BLaER1 treated with 17β-estradiol and CSF1 and Interleukin-3, amounts not matched to agents 10 nM and 100 nM (cell line): ENCODE data around the gene ADAM15.

Experiments
- H3K27ac ChIP-seq, 11 experiments: shearing (Covaris generic); formaldehyde crosslinking; 2 replicates each; pipeline ENCODE4 v1.8.1; 2022
- H3K27me3 ChIP-seq, 11 experiments: shearing (Covaris generic); formaldehyde crosslinking; 2 replicates each; pipeline ENCODE4 v1.8.1; 2022
- H3K36me3 ChIP-seq, 11 experiments: shearing (Covaris generic); formaldehyde crosslinking; 2 replicates each; pipeline ENCODE4 v1.8.1; 2022
- H3K4me1 ChIP-seq, 10 experiments: shearing (Covaris generic); formaldehyde crosslinking; 2 replicates each; pipeline ENCODE4 v1.8.1; 2022
- H3K4me2 ChIP-seq, 11 experiments: shearing (Covaris generic); formaldehyde crosslinking; 2 replicates each; pipeline ENCODE4 v1.8.1; 2022
- H3K4me3 ChIP-seq, 10 experiments: shearing (Covaris generic); formaldehyde crosslinking; 2 replicates each; pipeline ENCODE4 v1.8.1; 2022
- H3K9ac ChIP-seq, 11 experiments: shearing (Covaris generic); formaldehyde crosslinking; 2 replicates each; pipeline ENCODE4 v1.8.1; 2022
- H3K9me3 ChIP-seq, 11 experiments: shearing (Covaris generic); formaldehyde crosslinking; replicated peaks in 1 of 11; 2 replicates each; pipeline ENCODE4 v1.8.1; 2022
- H4K20me1 ChIP-seq, 11 experiments: shearing (Covaris generic); formaldehyde crosslinking; 2 replicates each; pipeline ENCODE4 v1.8.1; 2022
- Cebpa-rat ChIP-seq, 11 experiments: shearing (Covaris generic); IDR thresholded peaks; 2 replicates each; pipeline ENCODE4 v1.8.1; 2022

ADAM15 gene

GRCh38 chr1:155015527-155016230, 35.4 kb upstream of the ADAM15 start:
- no peaks in the 10 kb centered on the region for H3K27me3 ChIP-seq
- no peak for TF ChIP-seq Cebpa-rat (IDR thresholded peaks at IDR 0.05)
- peaks cover 12 to 62% (median 18%) of the 10 kb centered on the region in 11 experiments; a peak in 17 of 22 replicates for H3K36me3 ChIP-seq
- peaks cover 84 to 94% (median 91%) of the 10 kb centered on the region in 10 experiments for H3K4me1 ChIP-seq
- no peaks in the 10 kb centered on the region for H3K9me3 ChIP-seq
- H3K9ac ChIP-seq = peak overlapping the region in 7 of 11 experiments; percentile 8 to 77 (median 72); a peak in 8 of 22 replicates
- peak overlapping the region in 2 of 10 experiments; percentile 48 to 62; a peak in 2 of 20 replicates for H3K4me3 ChIP-seq
- H3K4me2 ChIP-seq = peak overlapping the region; percentile 93 to 100 (median 98)
- peaks cover 0 to 70% (median 11%) of the 10 kb centered on the region in 11 experiments; a peak in 11 of 22 replicates for H4K20me1 ChIP-seq
- H3K27ac ChIP-seq = peak overlapping the region in 6 of 11 experiments; percentile 29 to 81 (median 74); a peak in 12 of 22 replicates

DNA sequence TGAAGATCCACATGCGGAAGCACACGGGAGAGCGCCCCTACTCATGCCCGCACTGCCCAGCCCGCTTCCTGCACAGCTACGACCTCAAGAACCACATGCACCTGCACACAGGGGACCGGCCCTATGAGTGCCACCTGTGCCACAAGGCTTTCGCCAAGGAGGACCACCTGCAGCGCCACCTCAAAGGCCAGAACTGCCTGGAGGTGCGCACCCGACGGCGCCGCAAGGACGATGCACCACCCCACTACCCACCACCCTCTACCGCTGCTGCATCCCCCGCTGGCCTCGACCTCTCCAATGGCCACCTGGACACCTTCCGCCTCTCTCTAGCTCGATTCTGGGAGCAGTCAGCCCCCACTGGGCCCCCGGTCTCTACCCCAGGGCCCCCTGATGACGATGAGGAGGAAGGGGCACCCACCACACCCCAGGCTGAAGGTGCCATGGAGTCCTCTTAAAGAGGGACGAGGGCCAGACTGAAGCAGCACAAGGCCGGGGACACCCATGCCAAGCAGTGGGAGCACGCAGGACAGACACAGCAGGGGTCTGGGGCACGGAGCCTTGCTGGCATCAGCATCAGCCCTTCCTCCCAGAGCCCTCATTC, 34.8 kb upstream of the ADAM15 start:
- Histone ChIP-seq H3K27me3 (no peaks in the 10 kb centered on the region), H3K4me3 (peak overlapping the region in 5 of 10 experiments; percentile 37 to 62 (median 52); a peak in 5 of 20 replicates), H3K9ac (peak overlapping the region; percentile 43 to 77 (median 71); a peak in 16 of 22 replicates), H3K9me3 (no peaks in the 10 kb centered on the region), H4K20me1 (peaks cover 0 to 70% (median 11%) of the 10 kb centered on the region in 11 experiments; a peak in 11 of 22 replicates), H3K4me2 (peak overlapping the region; percentile 93 to 100 (median 98)), H3K4me1 (peaks cover 78 to 87% (median 86%) of the 10 kb centered on the region in 10 experiments), H3K27ac (peak overlapping the region; percentile 3 to 81 (median 70); a peak in 20 of 22 replicates), H3K36me3 (peaks cover 12 to 56% (median 18%) of the 10 kb centered on the region in 11 experiments; a peak in 17 of 22 replicates)
- TF ChIP-seq Cebpa-rat (IDR thresholded peaks at IDR 0.05) = no peak

DNA sequence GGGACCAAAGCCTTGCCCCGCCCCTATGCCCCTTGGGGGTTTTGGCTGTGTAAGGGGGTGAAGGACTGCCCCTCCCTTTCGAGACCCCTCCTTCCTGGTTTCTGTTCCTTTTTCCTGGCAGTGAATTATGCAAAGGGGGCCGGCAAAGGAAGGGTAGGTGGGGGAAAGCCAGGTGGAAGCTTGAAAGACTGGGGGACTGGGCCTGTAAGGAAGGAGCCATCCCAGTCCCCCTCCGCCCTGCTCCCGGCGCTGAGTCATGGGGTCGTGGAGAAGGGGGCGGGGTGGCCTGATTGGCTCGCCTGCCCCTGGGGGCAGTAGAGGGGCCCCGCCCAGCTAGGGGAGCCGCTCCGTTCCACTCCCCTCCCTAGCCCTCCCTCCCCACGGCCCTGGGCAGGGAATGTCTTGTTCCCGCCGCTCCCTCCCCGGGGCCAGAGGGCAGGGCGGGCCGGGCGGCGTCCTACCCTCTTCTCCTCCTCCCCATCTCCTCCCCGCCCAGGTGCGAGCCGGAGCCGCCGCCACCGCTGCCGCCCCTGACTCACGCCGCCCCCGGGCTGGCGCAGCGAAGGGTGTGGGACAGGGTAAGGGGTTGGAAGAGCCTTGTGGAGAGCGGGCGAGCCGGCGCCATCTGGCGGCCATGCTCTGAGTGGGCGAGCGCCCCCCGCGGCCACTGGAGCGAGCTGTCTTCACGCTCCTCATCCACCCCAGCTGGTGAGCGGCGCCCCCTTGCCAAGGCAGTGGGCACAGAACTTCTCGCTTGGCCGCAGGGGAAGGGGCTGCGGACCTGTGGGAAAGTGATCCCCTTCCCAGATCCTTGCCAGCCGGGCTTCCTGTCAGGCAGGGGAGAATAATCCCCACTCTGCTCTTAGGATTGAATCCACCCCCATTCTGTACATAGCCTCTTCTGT, 33.8 kb upstream of the ADAM15 start:
- Histone ChIP-seq H3K4me1 (peaks cover 70 to 85% (median 78%) of the 10 kb centered on the region in 10 experiments), H3K4me3 (peak overlapping the region; percentile 37 to 62 (median 48)), H3K9me3 (no peaks in the 10 kb centered on the region), H3K27me3 (no peaks in the 10 kb centered on the region), H3K4me2 (peak overlapping the region; percentile 93 to 100 (median 98)), H3K36me3 (peaks cover 12 to 55% (median 18%) of the 10 kb centered on the region in 11 experiments; a peak in 17 of 22 replicates), H4K20me1 (peaks cover 0 to 71% (median 11%) of the 10 kb centered on the region in 11 experiments; a peak in 11 of 22 replicates), H3K9ac (peak overlapping the region; percentile 43 to 77 (median 71)), H3K27ac (peak overlapping the region; percentile 39 to 81 (median 70); a peak in 21 of 22 replicates)
- no peak for TF ChIP-seq Cebpa-rat (IDR thresholded peaks at IDR 0.05)

DNA sequence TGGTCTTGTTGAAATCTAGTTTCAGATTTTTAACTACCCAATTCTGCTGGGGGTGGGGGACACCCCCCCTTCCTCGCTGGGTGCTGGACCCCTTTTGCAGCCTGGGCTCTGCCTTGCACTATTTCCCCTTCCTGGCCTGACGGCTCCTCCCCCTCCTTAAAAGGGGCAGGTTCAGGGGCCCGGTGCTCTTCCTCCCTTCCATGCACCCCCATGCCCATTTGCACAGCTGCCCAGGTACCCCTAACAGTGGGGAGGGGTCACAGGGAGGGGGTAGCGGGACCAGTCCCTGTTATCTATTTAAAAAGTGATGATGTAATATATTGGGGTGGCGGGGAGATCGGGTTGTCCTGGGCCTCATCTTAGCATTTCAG, 33.2 kb upstream of the ADAM15 start:
- peaks cover 70 to 85% (median 78%) of the 10 kb centered on the region in 10 experiments for H3K4me1 ChIP-seq
- H3K9me3 ChIP-seq = no peaks in the 10 kb centered on the region
- peak overlapping the region; percentile 93 to 100 (median 98) for H3K4me2 ChIP-seq
- no peaks in the 10 kb centered on the region for H3K27me3 ChIP-seq
- H3K27ac ChIP-seq = peak overlapping the region; percentile 39 to 81 (median 70); a peak in 21 of 22 replicates
- no peak for TF ChIP-seq Cebpa-rat (IDR thresholded peaks at IDR 0.05)
- H3K36me3 ChIP-seq = peaks cover 12 to 54% (median 18%) of the 10 kb centered on the region in 11 experiments; a peak in 17 of 22 replicates
- H4K20me1 ChIP-seq = peaks cover 0 to 67% (median 11%) of the 10 kb centered on the region in 11 experiments; a peak in 11 of 22 replicates
- peak overlapping the region; percentile 43 to 77 (median 71) for H3K9ac ChIP-seq
- H3K4me3 ChIP-seq = peak overlapping the region; percentile 37 to 62 (median 48)

- H3K9me3 ChIP-seq = no peaks in the 10 kb centered on the region
- H4K20me1 ChIP-seq = peaks cover 0 to 59% (median 11%) of the 10 kb centered on the region in 11 experiments; a peak in 11 of 22 replicates
- no peak for TF ChIP-seq Cebpa-rat (IDR thresholded peaks at IDR 0.05)
- peaks cover 67 to 81% (median 74%) of the 10 kb centered on the region in 10 experiments for H3K4me1 ChIP-seq
- H3K4me2 ChIP-seq = peak overlapping the region; percentile 93 to 100 (median 98)
- H3K36me3 ChIP-seq = peaks cover 12 to 48% (median 18%) of the 10 kb centered on the region in 11 experiments; a peak in 17 of 22 replicates
- H3K4me3 ChIP-seq = peak overlapping the region in 1 of 10 experiments; percentile 21; a peak in 2 of 20 replicates
- H3K27me3 ChIP-seq = no peaks in the 10 kb centered on the region
- H3K9ac ChIP-seq = peak overlapping the region in 9 of 11 experiments; percentile 8 to 76 (median 56); a peak in 14 of 22 replicates
- H3K27ac ChIP-seq = peak overlapping the region in 8 of 11 experiments; percentile 1 to 77 (median 22); a peak in 5 of 22 replicates
Measured at GRCh38 chr1:155018617-155019348, 32.3 kb upstream of the ADAM15 start.

- Histone ChIP-seq H3K4me1 (peaks cover 58 to 72% (median 66%) of the 10 kb centered on the region in 10 experiments), H3K9ac (peak overlapping the region in 3 of 11 experiments; percentile 7 to 76 (median 72); a peak in 3 of 22 replicates)
Measured at GRCh38 chr1:155019377-155020245, 31.5 kb upstream of the ADAM15 start.

More at GRCh38 chr1:155019377-155020245, 31.5 kb upstream of the ADAM15 start:
- no peaks in the 10 kb centered on the region for H3K9me3 ChIP-seq
- H4K20me1 ChIP-seq = peaks cover 0 to 51% (median 11%) of the 10 kb centered on the region in 11 experiments; a peak in 11 of 22 replicates
- H3K36me3 ChIP-seq = peaks cover 10 to 40% (median 14%) of the 10 kb centered on the region in 11 experiments; a peak in 17 of 22 replicates
- H3K4me3 ChIP-seq = no peak overlapping the region
- H3K27ac ChIP-seq = 0 out of 22 replicates have a peak overlapping the region, but pooled peaks of 1 of the 11 experiments have one; percentile 77
- H3K4me2 ChIP-seq = peak overlapping the region in 5 of 11 experiments; percentile 97 to 100 (median 99); a peak in 11 of 22 replicates
- no peaks in the 10 kb centered on the region for H3K27me3 ChIP-seq
- TF ChIP-seq Cebpa-rat (IDR thresholded peaks at IDR 0.05) = no peak
